ENCODE data around the gene NRP1. TPM values are rescaled to one million over a fixed set of nuclear protein-coding genes. Genes with fewer than 3 reads are reported as not detected.

Gene NRP1
- total RNA-seq, 4 donors from 2014 or later: 47.1 to 286 (median 111) TPM

DNA sequence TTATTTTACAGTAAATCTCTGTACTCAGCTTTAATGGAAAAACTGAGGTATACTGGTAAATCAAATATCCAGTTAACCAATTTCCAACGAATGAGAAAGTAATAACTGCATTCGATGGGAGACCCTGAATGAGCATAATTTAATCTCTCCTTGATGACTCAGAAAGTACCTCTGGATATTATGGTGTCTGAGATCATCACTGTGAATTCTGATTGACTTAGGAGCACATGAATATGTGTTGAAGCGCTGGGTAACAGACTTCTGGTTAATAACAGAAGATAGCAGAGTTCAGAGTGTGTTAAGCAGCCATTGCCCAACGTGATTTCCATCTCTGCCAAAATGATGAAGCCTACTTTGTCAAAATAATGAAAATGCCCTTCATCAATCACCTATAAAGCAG is 116.6 kb downstream of the NRP1 start:
- intact Hi-C loops (cut with DNase I; ENCODE audit: low total_unique reads): no loop called here
- no peak for TF ChIP-seq POLR2A (IDR thresholded peaks at IDR 0.05)
- TF ChIP-seq, protein P1, sequence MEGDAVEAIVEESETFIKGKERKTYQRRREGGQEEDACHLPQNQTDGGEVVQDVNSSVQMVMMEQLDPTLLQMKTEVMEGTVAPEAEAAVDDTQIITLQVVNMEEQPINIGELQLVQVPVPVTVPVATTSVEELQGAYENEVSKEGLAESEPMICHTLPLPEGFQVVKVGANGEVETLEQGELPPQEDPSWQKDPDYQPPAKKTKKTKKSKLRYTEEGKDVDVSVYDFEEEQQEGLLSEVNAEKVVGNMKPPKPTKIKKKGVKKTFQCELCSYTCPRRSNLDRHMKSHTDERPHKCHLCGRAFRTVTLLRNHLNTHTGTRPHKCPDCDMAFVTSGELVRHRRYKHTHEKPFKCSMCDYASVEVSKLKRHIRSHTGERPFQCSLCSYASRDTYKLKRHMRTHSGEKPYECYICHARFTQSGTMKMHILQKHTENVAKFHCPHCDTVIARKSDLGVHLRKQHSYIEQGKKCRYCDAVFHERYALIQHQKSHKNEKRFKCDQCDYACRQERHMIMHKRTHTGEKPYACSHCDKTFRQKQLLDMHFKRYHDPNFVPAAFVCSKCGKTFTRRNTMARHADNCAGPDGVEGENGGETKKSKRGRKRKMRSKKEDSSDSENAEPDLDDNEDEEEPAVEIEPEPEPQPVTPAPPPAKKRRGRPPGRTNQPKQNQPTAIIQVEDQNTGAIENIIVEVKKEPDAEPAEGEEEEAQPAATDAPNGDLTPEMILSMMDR (IDR thresholded peaks at IDR 0.05): no peak
- DNase-seq: no peak
- Histone ChIP-seq H3K27ac (no peak overlapping the region), H3K36me3 (no peaks in the 10 kb centered on the region), H3K4me3 (no peak overlapping the region), H3K4me1 (peaks cover 0 to 4% of the 10 kb centered on the region in 2 donors), H3K27me3 (no peaks in the 10 kb centered on the region), H3K9me3 (no peaks in the 10 kb centered on the region)

DNA sequence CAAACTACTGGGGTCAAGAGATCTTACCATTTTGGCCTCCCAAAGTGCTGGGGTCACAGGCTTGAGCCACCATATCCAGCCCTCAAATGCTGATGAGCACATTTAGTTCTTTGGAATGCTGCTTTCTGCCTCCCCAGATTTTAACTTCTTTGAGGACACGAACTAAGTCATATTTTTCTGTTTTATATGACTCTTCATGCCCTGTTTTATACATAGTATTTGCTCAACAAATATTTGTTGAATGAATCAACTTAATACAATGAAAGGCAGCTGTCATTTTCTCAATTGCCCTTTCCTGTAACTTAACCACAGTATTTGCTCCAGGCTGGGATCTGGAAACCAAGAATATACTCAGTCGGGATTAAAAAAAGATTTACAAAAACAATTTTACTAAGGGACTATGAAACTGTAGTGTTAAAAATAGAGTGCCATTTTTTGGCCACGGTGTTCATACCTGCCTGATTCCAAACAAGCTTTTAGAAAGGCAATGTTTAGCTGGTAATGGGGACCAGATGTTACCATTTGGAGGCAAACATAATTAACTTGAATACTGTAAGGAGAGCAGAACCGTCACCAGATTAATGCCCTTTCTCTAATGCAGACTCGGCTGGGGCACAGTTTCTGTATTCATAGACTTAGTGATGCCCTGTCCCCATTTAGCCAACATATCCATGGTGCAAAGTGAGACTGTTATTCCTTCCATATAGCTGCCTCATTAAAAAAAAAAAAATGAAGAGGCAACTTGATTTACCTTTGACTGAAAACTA is 117.6 kb downstream of the NRP1 start:
- H3K36me3 ChIP-seq: no peaks in the 10 kb centered on the region
- no peaks in the 10 kb centered on the region for H3K27me3 ChIP-seq
- TF ChIP-seq POLR2A (IDR thresholded peaks at IDR 0.05): no peak
- TF ChIP-seq, protein P1 (IDR thresholded peaks at IDR 0.05): no peak
- H3K27ac ChIP-seq: peak overlapping the region in 1 of 2 donors; percentile 16
- peaks cover 0 to 4% of the 10 kb centered on the region in 2 donors for H3K4me1 ChIP-seq
- H3K4me3 ChIP-seq: no peak overlapping the region
- H3K9me3 ChIP-seq: no peaks in the 10 kb centered on the region
- intact Hi-C loops (cut with DNase I; ENCODE audit: low total_unique reads): no loop called here
- no peak for DNase-seq

DNA sequence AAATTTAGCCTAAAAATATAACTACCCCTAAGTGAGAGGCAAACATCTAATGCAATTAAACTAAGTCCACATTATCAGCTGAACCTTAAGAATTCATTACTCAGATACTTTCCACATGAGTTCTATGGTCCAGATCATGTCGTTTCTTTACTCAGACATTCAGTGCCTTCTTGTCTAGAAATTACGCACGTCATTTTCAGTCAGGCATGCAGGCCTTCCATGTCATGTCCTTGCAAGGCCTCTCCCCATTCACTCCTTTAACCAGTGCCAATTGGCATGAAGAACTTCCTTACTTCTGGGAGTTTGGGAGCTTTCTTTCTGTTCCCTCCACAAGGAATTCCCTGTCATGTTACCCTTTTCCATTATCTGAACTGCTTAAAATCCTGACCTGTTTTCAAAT is 118.8 kb downstream of the NRP1 start:
- Histone ChIP-seq H3K9me3 (no peaks in the 10 kb centered on the region), H3K4me3 (no peak overlapping the region), H3K27ac (peak overlapping the region in 1 of 2 donors; percentile 4), H3K27me3 (no peaks in the 10 kb centered on the region), H3K4me1 (peaks cover 0 to 4% of the 10 kb centered on the region in 2 donors), H3K36me3 (no peaks in the 10 kb centered on the region)
- intact Hi-C loops (cut with DNase I; ENCODE audit: low total_unique reads): no loop called here
- TF ChIP-seq, protein P1 (IDR thresholded peaks at IDR 0.05): no peak
- TF ChIP-seq POLR2A (IDR thresholded peaks at IDR 0.05): no peak
- DNase-seq: no peak

DNA sequence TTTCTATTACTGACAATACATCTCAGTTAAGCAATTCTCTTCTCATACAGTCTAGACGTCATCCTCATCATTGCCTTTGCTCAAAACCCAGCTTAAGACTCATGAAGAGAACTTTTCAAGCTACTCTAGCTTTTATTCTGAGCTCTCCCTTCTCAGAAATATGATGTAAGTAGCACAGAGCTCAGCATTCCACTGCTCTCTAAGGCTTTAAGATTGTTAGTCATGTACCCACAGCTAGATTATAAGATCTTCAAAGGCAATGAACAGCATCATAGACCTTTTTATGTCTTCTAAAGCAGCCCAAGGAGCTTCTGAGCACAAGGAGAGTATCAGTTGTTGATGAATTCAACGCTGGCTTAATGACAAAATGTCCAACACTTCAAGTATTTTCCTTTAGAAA is 119.3 kb downstream of the NRP1 start:
- TF ChIP-seq, protein P1 (IDR thresholded peaks at IDR 0.05): no peak
- no peak for TF ChIP-seq POLR2A (IDR thresholded peaks at IDR 0.05)
- Histone ChIP-seq H3K27ac (peak overlapping the region in 1 of 2 donors; percentile 4), H3K36me3 (no peaks in the 10 kb centered on the region), H3K27me3 (no peaks in the 10 kb centered on the region), H3K9me3 (no peaks in the 10 kb centered on the region), H3K4me3 (no peak overlapping the region), H3K4me1 (peaks cover 0 to 2% of the 10 kb centered on the region in 2 donors)
- no peak for DNase-seq
- intact Hi-C loops (cut with DNase I; ENCODE audit: low total_unique reads): no loop called here

DNA sequence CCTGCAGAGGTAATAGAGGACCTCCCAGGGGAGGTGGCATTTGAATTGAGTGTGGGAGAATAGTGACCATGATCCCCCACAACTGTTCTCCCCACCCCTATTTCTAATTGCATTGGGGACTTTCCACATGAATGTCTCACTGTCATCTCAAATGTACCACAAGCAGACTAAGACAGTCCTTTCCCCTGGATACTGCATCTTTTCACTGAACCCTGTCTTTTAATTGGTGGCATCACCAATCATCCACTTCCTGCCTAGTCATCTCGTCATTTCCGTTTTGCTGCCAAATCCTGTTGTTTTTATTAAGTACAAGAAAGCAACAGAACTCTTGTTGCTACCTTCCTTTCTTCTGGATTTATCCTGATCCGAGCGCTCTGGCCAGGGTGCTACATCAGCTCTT is 120.3 kb downstream of the NRP1 start:
- Histone ChIP-seq H3K36me3 (no peaks in the 10 kb centered on the region), H3K4me3 (no peak overlapping the region), H3K9me3 (no peaks in the 10 kb centered on the region), H3K27ac (no peak overlapping the region), H3K27me3 (no peaks in the 10 kb centered on the region), H3K4me1 (no peaks in the 10 kb centered on the region)
- no peak for DNase-seq
- TF ChIP-seq, protein P1 (IDR thresholded peaks at IDR 0.05): no peak
- TF ChIP-seq POLR2A (IDR thresholded peaks at IDR 0.05): no peak
- intact Hi-C loops (cut with DNase I; ENCODE audit: low total_unique reads): no loop called here
